NCI-H146 (cell line): ENCODE measurements around the gene POGLUT3.

ENCODE experiments used
- DNase-seq: peaks from one replicate; lab custom pipeline; 2025; lab: John Stamatoyannopoulos, UW

The POGLUT3 gene

DNA sequence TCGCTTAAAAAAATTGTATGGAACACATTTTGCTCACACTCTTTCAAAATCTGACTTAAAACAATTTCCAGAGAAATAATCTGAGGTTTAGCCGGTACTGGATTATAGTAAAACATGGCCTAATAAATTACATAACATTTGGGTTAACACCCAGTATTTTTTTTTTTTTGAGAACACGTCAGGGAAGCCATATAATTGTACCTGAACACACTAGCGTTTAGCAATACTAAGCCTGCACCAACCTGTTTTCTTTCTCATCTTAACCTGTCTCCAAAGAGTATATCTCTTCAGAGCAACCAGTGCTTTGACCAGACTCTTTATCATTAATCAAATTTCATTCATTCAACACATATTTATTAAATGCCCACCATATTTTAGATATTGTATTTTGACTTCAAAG is 2.0 kb upstream of the POGLUT3 start:
- DNase-seq: no peak

DNA sequence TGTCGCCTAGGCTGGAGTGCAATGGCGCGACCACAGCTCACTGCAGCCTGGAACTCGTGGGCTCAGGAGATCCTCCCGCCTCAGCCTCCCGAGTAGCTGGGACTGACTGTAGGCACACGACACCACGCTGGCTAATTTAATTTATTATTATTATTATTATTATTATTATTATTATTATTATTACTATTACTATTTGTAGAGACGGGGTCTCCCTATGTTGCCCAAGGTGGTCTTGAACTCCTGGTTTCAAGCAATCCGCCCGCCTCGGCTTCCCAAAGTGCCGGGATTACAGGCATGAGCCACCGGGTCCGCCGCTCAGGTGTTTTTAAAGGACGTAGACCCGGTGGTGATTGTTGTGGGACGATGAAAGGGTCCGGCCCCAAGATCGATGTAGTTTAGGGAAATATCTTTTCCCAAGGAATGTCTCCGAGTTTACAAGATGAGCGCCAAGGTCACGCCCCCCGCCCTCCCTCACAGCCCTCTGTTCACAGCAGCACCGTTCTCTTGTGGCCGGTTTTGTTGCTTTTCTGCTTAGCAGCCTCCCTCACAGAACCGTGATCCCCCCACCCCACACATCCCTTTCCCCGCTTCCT is 728 bp upstream of the POGLUT3 start:
- no peak for DNase-seq

DNA sequence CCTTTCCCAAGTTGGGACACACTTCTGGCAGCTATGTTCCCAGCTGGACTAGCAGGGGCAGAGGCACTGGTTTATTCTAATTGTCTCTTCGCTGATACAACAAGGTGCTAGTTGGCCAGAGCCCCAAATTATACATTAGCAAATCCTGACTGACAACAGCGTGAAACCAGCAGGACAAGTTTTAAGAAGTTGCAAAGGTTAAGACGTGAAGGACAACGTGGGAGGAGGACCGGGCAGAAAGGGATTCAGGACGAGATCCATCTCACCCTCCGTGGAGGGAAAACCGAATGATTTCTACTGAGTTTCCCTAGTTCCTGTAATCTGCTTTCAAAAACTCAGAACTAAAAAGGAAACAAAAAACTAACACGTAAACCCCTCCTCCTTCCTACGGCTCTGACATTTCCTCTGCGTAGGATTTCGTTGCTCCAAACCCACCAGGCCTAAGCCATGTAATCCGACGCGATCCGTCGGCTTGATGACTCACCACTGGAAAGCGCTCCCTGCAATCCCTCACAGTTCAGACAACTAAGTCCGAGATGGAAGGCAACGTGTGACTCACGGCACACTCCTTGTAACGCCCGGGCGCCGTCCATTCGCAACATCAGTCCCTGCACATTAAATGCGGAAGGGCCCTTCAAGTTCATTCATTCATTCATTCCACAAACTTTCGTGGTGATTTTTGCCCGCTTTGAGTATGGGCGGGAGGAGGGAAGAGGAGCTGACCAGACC is 703 bp downstream of the POGLUT3 start:
- DNase-seq: peak; percentile 84

DNA sequence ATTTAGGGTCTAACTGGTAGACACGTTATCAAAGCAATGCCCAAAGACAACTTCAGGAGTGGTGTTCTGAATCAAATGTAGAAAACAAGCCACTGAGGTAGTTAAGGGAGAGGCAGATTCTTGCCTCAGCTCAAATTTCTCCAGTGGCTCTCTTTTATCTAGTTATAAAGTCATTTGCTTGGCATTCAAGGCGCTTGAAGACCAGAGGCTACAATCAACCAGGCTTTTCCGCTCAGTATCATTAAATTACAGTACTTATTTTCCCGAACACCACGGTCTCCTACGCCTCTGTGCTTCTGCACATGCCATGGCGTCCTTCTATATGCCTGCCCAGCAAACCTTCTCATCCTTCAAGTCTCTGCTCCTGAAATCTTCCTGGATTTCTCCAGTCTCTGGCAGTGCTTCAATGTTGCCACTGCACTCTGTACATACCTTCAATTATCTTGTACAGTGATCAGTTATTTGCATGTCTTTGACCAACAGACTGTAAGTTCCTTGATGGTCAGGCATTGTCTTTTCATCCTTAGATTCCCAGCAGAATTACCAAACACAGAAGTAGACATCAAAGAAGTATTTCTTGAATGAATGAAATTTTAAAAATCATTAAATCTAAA is 1.4 kb downstream of the POGLUT3 start:
- DNase-seq: no peak

DNA sequence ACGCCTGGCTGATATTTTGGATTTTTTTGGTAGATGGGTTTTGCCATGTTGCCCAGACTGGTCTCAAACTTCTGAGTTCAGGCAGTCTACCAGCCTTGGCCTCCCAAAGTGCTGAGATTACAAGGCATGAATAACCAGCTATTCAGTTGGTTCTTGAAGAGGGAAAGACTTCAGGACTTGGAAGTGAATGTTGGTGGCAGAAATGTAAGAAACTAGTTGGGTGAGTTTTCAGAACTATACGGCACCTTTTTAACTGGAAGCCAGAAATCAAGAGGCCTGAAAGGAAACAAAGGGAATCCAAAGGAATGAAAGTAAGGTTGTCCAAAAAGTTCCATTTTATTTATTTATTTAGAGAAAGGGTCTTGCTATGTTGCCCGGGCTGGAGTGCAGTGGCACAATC is 2.9 kb downstream of the POGLUT3 start:
- no peak for DNase-seq

DNA sequence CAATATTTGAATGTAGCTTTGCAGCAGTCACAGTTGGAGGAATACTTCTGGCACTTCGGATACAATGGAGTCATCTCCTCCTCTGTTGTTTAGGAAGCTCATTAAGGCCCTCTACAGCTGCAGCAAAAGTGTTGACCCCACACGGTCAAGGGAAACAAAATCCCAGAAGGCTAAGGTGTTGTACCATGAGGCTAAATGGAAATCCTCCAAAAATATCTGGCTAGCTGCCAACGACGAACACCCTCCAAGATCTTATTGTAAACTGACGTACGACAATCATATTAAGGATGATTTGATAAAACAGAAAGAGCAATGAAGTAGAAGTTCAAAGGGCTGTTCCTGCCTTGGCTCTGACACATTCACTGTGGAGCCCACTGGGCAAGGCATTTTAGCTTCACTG is 4.0 kb downstream of the POGLUT3 start:
- DNase-seq: no peak

DNA sequence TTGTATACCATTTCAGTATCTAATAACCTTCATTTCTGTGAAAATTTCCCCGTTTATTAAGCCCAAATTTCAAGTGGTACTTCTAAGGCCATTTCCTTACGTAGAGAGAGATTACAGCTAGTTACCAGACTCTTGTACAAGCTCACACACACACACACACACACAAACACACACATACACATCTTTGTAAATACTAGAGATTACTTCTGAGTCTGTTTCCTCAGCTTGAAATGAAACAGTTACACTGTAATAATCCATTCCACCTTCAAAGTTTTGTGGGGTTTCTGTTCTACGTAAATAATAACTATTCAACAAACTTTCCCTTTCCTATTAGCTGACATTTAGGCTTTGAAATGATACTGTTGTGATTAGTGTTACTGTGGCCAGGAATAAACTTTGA is 6.2 kb downstream of the POGLUT3 start:
- DNase-seq: no peak

DNA sequence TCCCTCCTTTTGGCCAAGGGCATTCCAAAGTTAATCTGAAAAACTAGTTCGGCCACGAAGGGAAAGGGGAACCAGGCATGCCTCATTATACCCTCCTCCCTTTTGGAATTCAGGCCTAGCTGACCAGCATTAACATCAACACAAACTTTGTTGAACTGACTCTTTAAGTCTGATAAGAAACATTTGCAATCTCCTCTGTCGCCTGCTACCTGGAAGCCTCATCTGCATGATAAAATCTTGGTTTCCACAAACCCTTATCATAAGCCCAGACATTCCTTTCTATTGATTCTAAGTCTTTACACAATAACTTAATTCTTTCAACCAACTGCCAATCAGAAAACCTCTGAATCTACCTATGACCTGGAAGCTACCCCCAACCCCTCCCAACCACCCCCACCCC is 11.4 kb downstream of the POGLUT3 start:
- DNase-seq: no peak

DNA sequence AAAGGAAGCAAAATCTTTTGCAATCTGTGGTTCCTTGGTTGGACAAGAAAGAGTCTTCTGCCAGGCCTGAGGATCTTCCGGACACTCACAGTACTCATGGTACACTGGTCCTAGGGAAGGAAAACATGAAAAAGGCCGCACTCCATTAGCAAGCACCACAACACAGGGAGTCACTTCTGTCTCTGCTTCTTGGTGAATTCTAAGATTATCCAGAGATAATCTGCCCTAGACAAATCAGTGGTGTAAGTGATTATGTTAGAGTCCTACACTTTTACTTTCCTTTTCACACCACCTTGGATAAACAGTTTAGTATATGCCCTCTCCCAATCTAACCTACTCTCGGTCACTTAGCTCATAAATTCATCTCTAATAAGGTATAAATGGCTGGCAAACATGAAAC is 11.9 kb downstream of the POGLUT3 start:
- no peak for DNase-seq

DNA sequence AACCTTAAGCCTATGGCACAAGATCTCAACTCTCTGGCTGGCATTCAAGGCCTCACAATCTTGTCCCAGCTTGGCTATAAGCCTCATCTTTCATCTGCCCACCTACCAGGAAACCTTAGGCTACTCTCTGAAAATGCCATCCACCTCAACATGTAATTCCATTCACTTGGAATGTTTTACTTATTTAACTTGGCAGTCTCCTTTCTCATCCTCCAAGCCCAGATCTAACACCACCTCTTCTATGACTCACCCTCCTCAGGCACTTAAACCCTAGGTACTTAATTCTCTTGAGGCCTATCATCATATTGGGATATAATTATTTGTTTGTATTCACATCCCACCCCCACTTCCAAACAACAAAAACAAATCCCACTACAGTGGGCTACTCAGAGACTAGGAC is 15.0 kb downstream of the POGLUT3 start:
- no peak for DNase-seq

DNA sequence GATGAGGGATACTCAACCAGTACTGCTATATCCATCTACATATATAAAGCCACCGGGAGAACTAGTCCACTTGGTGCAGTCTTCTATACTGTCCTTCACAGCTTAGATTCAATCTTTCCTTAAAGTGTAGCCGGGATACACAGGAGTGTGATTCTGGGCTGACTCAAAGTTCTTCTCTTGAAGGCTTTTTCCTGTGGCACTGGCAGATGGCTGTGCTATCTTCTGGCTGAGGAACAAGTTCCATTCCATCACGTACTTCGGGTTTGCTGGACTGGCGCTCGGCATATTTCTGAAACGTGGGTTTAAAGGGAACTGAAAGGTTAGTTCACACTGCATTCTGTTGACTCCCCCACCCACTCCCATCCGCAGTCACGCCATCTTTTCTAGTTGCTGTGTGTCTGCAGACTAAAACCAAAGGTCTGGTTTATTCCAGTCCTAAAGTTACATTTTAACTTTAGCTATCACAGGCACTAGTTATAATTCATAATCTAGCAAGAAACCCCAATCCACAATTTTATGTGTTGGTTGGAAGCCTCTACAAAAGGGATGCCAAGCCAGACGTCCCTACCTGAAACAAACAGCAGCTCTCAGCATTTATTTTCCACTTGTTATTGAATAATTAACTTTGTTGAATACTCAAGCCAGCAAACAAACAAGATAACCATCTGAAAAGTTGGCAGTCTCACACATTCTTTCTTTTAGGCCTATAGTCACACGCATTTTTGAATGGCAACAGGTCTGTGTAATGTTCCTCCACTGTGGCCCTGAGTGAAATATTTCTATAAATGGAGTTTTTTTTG is 23.3 kb downstream of the POGLUT3 start:
- no peak for DNase-seq

DNA sequence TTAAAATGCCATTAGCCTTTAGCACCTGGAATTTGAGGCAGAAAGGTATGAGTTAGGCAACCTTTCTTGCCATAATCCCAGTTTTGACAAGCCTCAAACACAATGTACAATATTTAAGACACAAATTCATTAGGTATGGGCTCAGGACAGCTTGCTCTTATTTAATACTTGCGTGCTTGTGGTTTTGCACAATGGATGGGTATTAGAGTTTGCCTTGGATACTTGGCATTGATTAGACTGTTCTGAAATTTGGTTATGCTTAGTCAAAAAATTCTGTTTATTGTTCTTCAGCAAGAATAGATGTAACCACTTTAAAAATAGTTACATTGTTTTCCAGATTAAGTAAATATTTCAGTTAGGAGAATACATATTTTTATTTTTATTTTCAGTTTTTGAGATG is 25.5 kb downstream of the POGLUT3 start:
- no peak for DNase-seq

DNA sequence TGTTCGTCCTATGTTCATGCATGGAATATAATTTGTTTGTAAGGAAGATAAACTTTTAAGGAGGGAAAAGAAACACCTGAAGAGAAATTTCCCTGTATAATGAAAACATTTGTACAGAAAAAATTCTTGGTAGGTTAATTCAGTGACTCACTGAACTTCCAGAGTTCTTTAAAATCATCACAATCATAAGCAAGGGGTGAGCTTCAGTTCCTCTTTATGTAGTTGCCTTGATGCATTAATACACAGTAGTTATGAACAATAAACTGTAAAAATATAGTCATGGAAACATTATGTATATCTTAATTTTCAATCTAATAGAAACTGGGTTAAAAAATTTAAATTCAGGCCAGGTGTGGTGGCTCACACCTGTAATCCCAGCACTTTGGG is 29.7 kb downstream of the POGLUT3 start:
- DNase-seq: no peak

DNA sequence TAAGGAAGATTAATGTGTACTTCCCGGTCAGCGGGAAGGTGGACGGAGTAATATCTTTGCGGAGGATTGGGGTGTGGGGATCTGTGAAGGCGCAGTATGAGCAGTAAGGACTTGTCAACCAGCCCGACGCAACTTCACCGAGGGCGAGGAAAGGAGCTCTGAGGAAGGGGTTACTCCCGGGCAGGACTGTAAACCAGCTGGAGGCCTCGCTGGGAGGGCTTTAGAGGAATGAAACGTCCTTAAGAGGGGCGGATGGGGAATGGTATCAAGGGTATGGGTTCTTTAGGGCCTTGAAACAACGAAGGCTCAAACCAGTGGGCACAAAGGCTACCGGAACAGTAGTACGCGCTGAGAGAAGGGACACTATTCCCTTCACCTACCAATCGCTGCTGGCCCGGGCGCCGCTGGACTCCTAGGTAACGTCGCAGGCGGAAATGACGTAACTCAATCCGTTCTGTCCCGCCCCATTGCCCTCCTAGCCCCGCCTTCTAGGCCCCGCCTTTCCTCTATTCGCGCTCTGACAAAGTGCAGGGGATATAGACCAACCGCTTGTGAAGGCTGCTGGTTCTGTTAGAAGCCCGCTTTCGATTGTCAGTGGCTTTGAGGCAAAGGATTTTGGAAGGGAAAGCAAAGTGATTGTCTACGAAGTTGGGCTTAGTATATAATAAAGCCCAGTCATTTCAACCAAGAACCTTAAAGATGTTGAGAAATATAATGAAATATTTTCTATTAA is 30.9 kb downstream of the POGLUT3 start, which contains the start of gene C11orf65:
Gene C11orf65, minus strand, starts transcription at position 439 of the 733 bp plus-strand sequence. CDS start 5,970 bp downstream, outside the sequence.
- peak; percentile 98 for DNase-seq

DNA sequence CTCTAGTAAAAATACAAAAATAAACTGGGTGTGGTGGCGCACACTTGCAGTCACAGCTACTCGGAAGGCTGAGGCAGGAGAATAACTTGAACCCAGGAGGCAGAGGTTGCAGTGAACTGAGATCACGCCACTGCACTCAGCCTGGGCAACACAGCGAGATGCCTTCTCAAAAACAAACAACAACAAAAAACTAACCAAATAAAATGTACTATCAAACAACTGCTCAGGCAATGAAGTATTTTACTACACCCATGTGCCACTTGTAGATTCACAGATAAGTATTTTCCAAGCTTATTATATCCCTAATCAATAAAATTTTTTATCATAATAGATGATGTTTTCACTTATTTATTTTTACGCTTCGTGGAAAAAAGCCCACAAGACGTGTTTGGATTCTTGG is 31.8 kb downstream of the POGLUT3 start:
- no peak for DNase-seq

DNA sequence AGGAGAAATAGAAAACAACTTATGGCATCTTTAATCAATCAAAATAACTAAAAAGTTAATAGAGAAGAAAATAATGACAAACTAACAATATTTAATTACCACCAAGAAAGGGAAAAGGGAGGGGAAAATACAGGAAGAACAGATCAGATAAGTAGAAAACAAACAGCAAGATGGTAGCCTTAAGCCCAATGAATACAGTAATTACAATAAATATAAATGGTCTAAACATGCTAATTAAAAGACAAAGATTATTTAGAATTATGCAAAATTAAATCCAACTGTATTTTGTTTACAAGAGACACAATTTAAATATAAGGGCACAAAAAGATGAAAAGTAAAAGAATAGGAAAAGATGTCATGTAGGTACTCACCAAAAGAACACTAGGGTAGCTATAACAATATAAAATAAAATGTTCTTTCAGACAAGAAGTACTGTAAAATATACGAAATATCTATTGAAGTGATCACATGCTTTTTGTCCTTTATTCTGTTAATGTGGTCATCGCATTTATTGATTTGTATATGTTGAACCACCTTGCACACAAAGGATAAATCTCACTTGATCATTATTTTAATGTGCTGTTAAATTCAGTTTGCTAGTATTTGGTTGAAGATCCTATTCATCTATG is 44.9 kb downstream of the POGLUT3 start:
- no peak for DNase-seq
